ENCODE data around the gene FNBP1L. TPM values are rescaled to one million over a fixed set of nuclear protein-coding genes. Genes with fewer than 3 reads are reported as not detected.

Gene FNBP1L
- total and polyA plus RNA-seq, 2 donors from 2014 or later = 32.7 to 57.3 TPM

Other genes starting within 250 kb of the FNBP1L start
- gene DR1, start 102.2 kb upstream of the FNBP1L start, total RNA-seq = 49.8 TPM
- gene DR1, start 102.2 kb upstream of the FNBP1L start, polyA plus RNA-seq (ENCODE audit: insufficient read depth, low read depth, low replicate concordance) = 15.6 TPM
- gene BCAR3, start 233.7 kb downstream of the FNBP1L start, total RNA-seq = 25.4 TPM
- 28.4 TPM for gene BCAR3, start 233.7 kb downstream of the FNBP1L start, polyA plus RNA-seq (ENCODE audit: insufficient read depth, low read depth, low replicate concordance)

Data from kidney (tissue), 2 donors.